Measurements from ENCODE around the gene DPYSL5.

DPYSL5 gene

GRCh38 chr2:26946841-26947784, 99.2 kb downstream of the DPYSL5 start:
- DNase-seq: no peak
- H3K27me3 Mint-ChIP-seq (ENCODE audit: low read depth, poor library complexity): peaks cover 11% of the 10 kb centered on the region
- peaks cover 30% of the 10 kb centered on the region for H3K4me1 Mint-ChIP-seq
- no peak overlapping the region for H3K4me3 Mint-ChIP-seq
- H3K27ac Mint-ChIP-seq: peak overlapping the region; percentile 72
- H3K9me3 Mint-ChIP-seq: no peaks in the 10 kb centered on the region
- no peak for TF ChIP-seq CTCF (IDR thresholded peaks at IDR 0.05)
- H3K36me3 Mint-ChIP-seq (ENCODE audit: low read depth): peaks cover 16% of the 10 kb centered on the region

GRCh38 chr2:26948800-26949199, 100.9 kb downstream of the DPYSL5 start:
- no peak for DNase-seq
- H3K27me3 Mint-ChIP-seq (ENCODE audit: low read depth, poor library complexity): peaks cover 6% of the 10 kb centered on the region
- no peak for TF ChIP-seq CTCF (IDR thresholded peaks at IDR 0.05)
- H3K9me3 Mint-ChIP-seq: no peaks in the 10 kb centered on the region
- H3K4me1 Mint-ChIP-seq: peaks cover 23% of the 10 kb centered on the region
- H3K36me3 Mint-ChIP-seq (ENCODE audit: low read depth): peaks cover 9% of the 10 kb centered on the region
- H3K27ac Mint-ChIP-seq: no peak overlapping the region
- H3K4me3 Mint-ChIP-seq: no peak overlapping the region

GRCh38 chr2:26950246-26950645, 102.3 kb downstream of the DPYSL5 start:
- Mint-ChIP-seq H3K4me3 (no peak overlapping the region), H3K9me3 (no peaks in the 10 kb centered on the region), H3K27ac (no peak overlapping the region), H3K36me3 (ENCODE audit: low read depth) (peaks cover 9% of the 10 kb centered on the region), H3K4me1 (peaks cover 23% of the 10 kb centered on the region), H3K27me3 (ENCODE audit: low read depth, poor library complexity) (peaks cover 11% of the 10 kb centered on the region)
- no peak for DNase-seq
- no peak for TF ChIP-seq CTCF (IDR thresholded peaks at IDR 0.05)

GRCh38 chr2:26951236-26951635, 103.3 kb downstream of the DPYSL5 start:
- Mint-ChIP-seq H3K4me1 (peaks cover 19% of the 10 kb centered on the region), H3K36me3 (ENCODE audit: low read depth) (peaks cover 9% of the 10 kb centered on the region), H3K27ac (no peak overlapping the region), H3K9me3 (no peaks in the 10 kb centered on the region), H3K27me3 (ENCODE audit: low read depth, poor library complexity) (peaks cover 18% of the 10 kb centered on the region), H3K4me3 (no peak overlapping the region)
- TF ChIP-seq CTCF (IDR thresholded peaks at IDR 0.05): no peak
- no peak for DNase-seq

- TF ChIP-seq CTCF (IDR thresholded peaks at IDR 0.05): no peak
- H3K9me3 Mint-ChIP-seq: no peaks in the 10 kb centered on the region
- no peak for DNase-seq
- peaks cover 9% of the 10 kb centered on the region for H3K36me3 Mint-ChIP-seq (ENCODE audit: low read depth)
- H3K27ac Mint-ChIP-seq: no peak overlapping the region
- no peak overlapping the region for H3K4me3 Mint-ChIP-seq
- H3K4me1 Mint-ChIP-seq: peaks cover 13% of the 10 kb centered on the region
- H3K27me3 Mint-ChIP-seq (ENCODE audit: low read depth, poor library complexity): peaks cover 19% of the 10 kb centered on the region
Measured at GRCh38 chr2:26952374-26952773, 104.4 kb downstream of the DPYSL5 start.

- Mint-ChIP-seq H3K9me3 (no peaks in the 10 kb centered on the region), H3K4me3 (no peak overlapping the region), H3K27ac (no peak overlapping the region), H3K27me3 (ENCODE audit: low read depth, poor library complexity) (peaks cover 33% of the 10 kb centered on the region), H3K4me1 (peaks cover 9% of the 10 kb centered on the region), H3K36me3 (ENCODE audit: low read depth) (peaks cover 5% of the 10 kb centered on the region)
- DNase-seq: no peak
- TF ChIP-seq CTCF (IDR thresholded peaks at IDR 0.05): no peak
Measured at GRCh38 chr2:26954135-26954534, 106.2 kb downstream of the DPYSL5 start.
